Activated CD4-positive, alpha-beta T cell treated with anti-CD3 and anti-CD28 coated beads for 36 hours (primary cell): Measurements from ENCODE around the gene PLAAT2. TPM values are rescaled to one million over a fixed set of nuclear protein-coding genes. Genes with fewer than 3 reads are reported as not detected.
"Not testable (repeated sequence)": the region's sequence is repeated elsewhere in the genome, so short reads cannot be mapped to it uniquely, and the experiment has no call there.

Source experiments
- ATAC-seq: fragments of 200-7000 bp; cut with Tn5 transposase; one replicate; pipeline ENCODE4 v1.10.0; 2021; ENCODE audit warnings: mild to moderate bottlenecking, moderate library complexity
- CTCF ChIA-PET: fragments of 350-600 bp; sonication (Branson Sonifier 250); formaldehyde crosslinking; loops from one replicate; lab custom pipeline; 2021; ENCODE audit warnings: antibody characterized with exemption; lab: Charles Lee
- POLR2A ChIA-PET: fragments of 350-600 bp; sonication (Branson Sonifier 250); formaldehyde crosslinking; loops from one replicate; lab custom pipeline; 2021; ENCODE audit warnings: antibody characterized with exemption, inconsistent platforms; lab: Charles Lee
- DNase-seq: peaks from one replicate; pipeline ENCODE4 v3.0.0-alpha.2; 2020
- H3K27ac Mint-ChIP-seq: one replicate; pipeline ENCODE4 v1.8.0; 2021; ENCODE audit warnings: mixed read lengths
- H3K27me3 Mint-ChIP-seq: one replicate; pipeline ENCODE4 v1.8.0; 2021; ENCODE audit warnings: mixed read lengths
- H3K36me3 Mint-ChIP-seq: one replicate; pipeline ENCODE4 v1.8.0; 2021; ENCODE audit warnings: low read depth, mixed read lengths
- H3K4me1 Mint-ChIP-seq: one replicate; pipeline ENCODE4 v1.8.0; 2021; ENCODE audit warnings: mixed read lengths
- H3K4me3 Mint-ChIP-seq: one replicate; pipeline ENCODE4 v1.8.0; 2021; ENCODE audit warnings: mild to moderate bottlenecking, moderate library complexity, mixed read lengths
- H3K9me3 Mint-ChIP-seq: one replicate; pipeline ENCODE4 v1.8.0; 2021; ENCODE audit warnings: low read depth, mixed read lengths
- intact Hi-C, 2 experiments: fragments of 100-400 bp; cut with DNase I in 1 of 2; cut with micrococcal nuclease in 1 of 2; formaldehyde crosslinking; loops; one replicate each; pipeline versions ENCODE4 v1.14.2 to v1.15.1; 2022 to 2024; cut with DNase I, micrococcal nuclease
- total RNA-seq, 2 experiments: library from RNA; stranded (reverse); gene quantifications; one replicate each; pipeline ENCODE4 v1.2.3, GENCODE V29; 2021

The PLAAT2 gene
- not detected for total RNA-seq

GRCh38 chr11:63563201-63564055, at the start of gene PLAAT2:
PLAAT2 (minus strand) TSS chr11:63563379; CDS start chr11:63563324, 55 bp downstream.
- Mint-ChIP-seq H3K27ac (no peak within 1 kb of the TSS), H3K4me1 (peaks cover 67% of the 10 kb centered on the region), H3K9me3 (no peaks in the 10 kb centered on the region), H3K36me3 (no peaks in the 10 kb centered on the region), H3K27me3 (no peaks in the 10 kb centered on the region), H3K4me3 (no peak within 1 kb of the TSS)
- CTCF ChIA-PET, result interaction anchor here (0.6 to 1.4 kb wide), 4 partner anchors 26 to 528 kb away, joined by 3 to 4 read pairs (median 3); partner anchors contain the start of genes PLAAT4 and PLAAT5
- ATAC-seq (no peak), DNase-seq (no peak)
- POLR2A ChIA-PET, result no interaction called here
- intact Hi-C loops, result loop anchor here in 1 of 2 experiments (10.0 kb wide), 1 partner anchor 301 kb away; no protein-coding TSS in a partner anchor

GRCh38 chr11:63612181-63612580, 49.0 kb upstream of the PLAAT2 start:
- ChIA-PET POLR2A (interaction anchor here (0.5 kb wide), 1 partner anchor 25 kb away, joined by 5 read pairs; no protein-coding TSS in a partner anchor), CTCF (no interaction called here)
- no peak overlapping the region for H3K27ac Mint-ChIP-seq
- H3K4me1 Mint-ChIP-seq, result peaks cover 4% of the 10 kb centered on the region
- no peaks in the 10 kb centered on the region for H3K27me3 Mint-ChIP-seq
- no peak overlapping the region for H3K4me3 Mint-ChIP-seq
- ATAC-seq (no peak), DNase-seq (no peak)
- H3K36me3 Mint-ChIP-seq, result no peaks in the 10 kb centered on the region
- H3K9me3 Mint-ChIP-seq, result no peaks in the 10 kb centered on the region
- intact Hi-C loops, result no loop called here

- Mint-ChIP-seq H3K27ac (no peak overlapping the region), H3K27me3 (no peaks in the 10 kb centered on the region), H3K9me3 (no peaks in the 10 kb centered on the region), H3K36me3 (no peaks in the 10 kb centered on the region), H3K4me3 (no peak overlapping the region), H3K4me1 (peaks cover 4% of the 10 kb centered on the region)
- intact Hi-C loops, result no loop called here
- DNase-seq (no peak), ATAC-seq (no peak)
- ChIA-PET CTCF (no interaction called here), POLR2A (no interaction called here)
Observed at GRCh38 chr11:63611395-63611747, 48.2 kb upstream of the PLAAT2 start.

GRCh38 chr11:63610604-63611394, 47.6 kb upstream of the PLAAT2 start:
- DNase-seq, result no peak

GRCh38 chr11:63609971-63610580, 46.9 kb upstream of the PLAAT2 start:
- Mint-ChIP-seq H3K27me3 (no peaks in the 10 kb centered on the region), H3K4me3 (no peak overlapping the region), H3K27ac (no peak overlapping the region), H3K36me3 (no peaks in the 10 kb centered on the region), H3K9me3 (no peaks in the 10 kb centered on the region), H3K4me1 (peaks cover 4% of the 10 kb centered on the region)
- DNase-seq (no peak), ATAC-seq (no peak)
- intact Hi-C loops, result no loop called here
- ChIA-PET POLR2A (no interaction called here), CTCF (no interaction called here)

More at GRCh38 chr11:63610604-63611394, 47.6 kb upstream of the PLAAT2 start:
- no peak overlapping the region for H3K27ac Mint-ChIP-seq
- no peak for ATAC-seq
- intact Hi-C loops, result no loop called here
- no peaks in the 10 kb centered on the region for H3K9me3 Mint-ChIP-seq
- H3K4me1 Mint-ChIP-seq, result peaks cover 4% of the 10 kb centered on the region
- CTCF ChIA-PET, result no interaction called here
- no peak overlapping the region for H3K4me3 Mint-ChIP-seq
- POLR2A ChIA-PET, result no interaction called here
- no peaks in the 10 kb centered on the region for H3K36me3 Mint-ChIP-seq
- H3K27me3 Mint-ChIP-seq, result no peaks in the 10 kb centered on the region

GRCh38 chr11:63609536-63609935, 46.4 kb upstream of the PLAAT2 start:
- ChIA-PET CTCF (no interaction called here), POLR2A (no interaction called here)
- H3K27ac Mint-ChIP-seq, result no peak overlapping the region
- no peak overlapping the region for H3K4me3 Mint-ChIP-seq
- DNase-seq, result no peak
- H3K36me3 Mint-ChIP-seq, result no peaks in the 10 kb centered on the region
- no peak for ATAC-seq
- H3K4me1 Mint-ChIP-seq, result peaks cover 4% of the 10 kb centered on the region
- intact Hi-C loops, result no loop called here
- no peaks in the 10 kb centered on the region for H3K27me3 Mint-ChIP-seq
- no peaks in the 10 kb centered on the region for H3K9me3 Mint-ChIP-seq

GRCh38 chr11:63608353-63609345, 45.5 kb upstream of the PLAAT2 start:
- no peak overlapping the region for H3K27ac Mint-ChIP-seq
- DNase-seq (no peak), ATAC-seq (peak; percentile 19)
- POLR2A ChIA-PET, result no interaction called here
- no peaks in the 10 kb centered on the region for H3K9me3 Mint-ChIP-seq
- no peaks in the 10 kb centered on the region for H3K27me3 Mint-ChIP-seq
- intact Hi-C loops, result no loop called here
- no peak overlapping the region for H3K4me3 Mint-ChIP-seq
- H3K4me1 Mint-ChIP-seq, result peaks cover 4% of the 10 kb centered on the region
- H3K36me3 Mint-ChIP-seq, result no peaks in the 10 kb centered on the region
- CTCF ChIA-PET, result interaction anchor here (1.0 kb wide), 1 partner anchor 19 kb away, joined by 3 read pairs; no protein-coding TSS in a partner anchor

- no peak overlapping the region for H3K27ac Mint-ChIP-seq
- no peak overlapping the region for H3K4me3 Mint-ChIP-seq
- POLR2A ChIA-PET, result no interaction called here
Observed at GRCh38 chr11:63603180-63603518, 40.0 kb upstream of the PLAAT2 start.

GRCh38 chr11:63602290-63603179, 39.4 kb upstream of the PLAAT2 start:
- H3K27ac Mint-ChIP-seq, H3K4me3 Mint-ChIP-seq, POLR2A ChIA-PET, H3K36me3 Mint-ChIP-seq, H3K9me3 Mint-ChIP-seq, H3K4me1 Mint-ChIP-seq, intact Hi-C loops, DNase-seq, H3K27me3 Mint-ChIP-seq, ATAC-seq: not testable (repeated sequence)
- CTCF ChIA-PET, result interaction anchor here (0.6 to 1.2 kb wide), 2 partner anchors 122 to 697 kb away, joined by 3 read pairs; no protein-coding TSS in a partner anchor

More at GRCh38 chr11:63603180-63603518, 40.0 kb upstream of the PLAAT2 start:
- no peaks in the 10 kb centered on the region for H3K27me3 Mint-ChIP-seq
- peaks cover 4% of the 10 kb centered on the region for H3K4me1 Mint-ChIP-seq
- no peaks in the 10 kb centered on the region for H3K36me3 Mint-ChIP-seq
- intact Hi-C loops, result no loop called here
- ATAC-seq, result no peak
- no peaks in the 10 kb centered on the region for H3K9me3 Mint-ChIP-seq
- CTCF ChIA-PET, result interaction anchor here (1.2 kb wide), 1 partner anchor 123 kb away, joined by 3 read pairs; no protein-coding TSS in a partner anchor
- DNase-seq, result no peak
